ENCODE data around the gene XKR7. TPM values are rescaled to one million over a fixed set of nuclear protein-coding genes. Genes with fewer than 3 reads are reported as not detected.

Gene XKR7
- total RNA-seq, 3 donors from 2014 or later (not counting 1 experiment from before 2014, with no cell fraction given): not detected

- Mint-ChIP-seq H3K4me3 (peak overlapping the region; percentile 81), H3K9me3 (no peaks in the 10 kb centered on the region), H3K27ac (no peak overlapping the region), H3K36me3 (no peaks in the 10 kb centered on the region), H3K27me3 (ENCODE audit: low read depth in 2 of 2) (peaks cover 45 to 59% of the 10 kb centered on the region in 2 donors), H3K4me1 (peaks cover 9 to 18% of the 10 kb centered on the region in 2 donors)
- TF ChIP-seq, protein P1, sequence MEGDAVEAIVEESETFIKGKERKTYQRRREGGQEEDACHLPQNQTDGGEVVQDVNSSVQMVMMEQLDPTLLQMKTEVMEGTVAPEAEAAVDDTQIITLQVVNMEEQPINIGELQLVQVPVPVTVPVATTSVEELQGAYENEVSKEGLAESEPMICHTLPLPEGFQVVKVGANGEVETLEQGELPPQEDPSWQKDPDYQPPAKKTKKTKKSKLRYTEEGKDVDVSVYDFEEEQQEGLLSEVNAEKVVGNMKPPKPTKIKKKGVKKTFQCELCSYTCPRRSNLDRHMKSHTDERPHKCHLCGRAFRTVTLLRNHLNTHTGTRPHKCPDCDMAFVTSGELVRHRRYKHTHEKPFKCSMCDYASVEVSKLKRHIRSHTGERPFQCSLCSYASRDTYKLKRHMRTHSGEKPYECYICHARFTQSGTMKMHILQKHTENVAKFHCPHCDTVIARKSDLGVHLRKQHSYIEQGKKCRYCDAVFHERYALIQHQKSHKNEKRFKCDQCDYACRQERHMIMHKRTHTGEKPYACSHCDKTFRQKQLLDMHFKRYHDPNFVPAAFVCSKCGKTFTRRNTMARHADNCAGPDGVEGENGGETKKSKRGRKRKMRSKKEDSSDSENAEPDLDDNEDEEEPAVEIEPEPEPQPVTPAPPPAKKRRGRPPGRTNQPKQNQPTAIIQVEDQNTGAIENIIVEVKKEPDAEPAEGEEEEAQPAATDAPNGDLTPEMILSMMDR (IDR thresholded peaks at IDR 0.05): no peak
- no peak for DNase-seq
- no peak overlapping the region for H3K27ac ChIP-seq (ENCODE audit: low read length)
- no peak for ATAC-seq
- no peak overlapping the region for H3K4me3 ChIP-seq (ENCODE audit: low read length)
- no peaks in the 10 kb centered on the region for H3K9me3 ChIP-seq (ENCODE audit: control insufficient read depth, insufficient read depth, low read length)
- peaks cover 11% of the 10 kb centered on the region for H3K4me1 ChIP-seq (ENCODE audit: control insufficient read depth, insufficient read depth, low read length)
- H3K36me3 ChIP-seq (ENCODE audit: control insufficient read depth, insufficient read depth, low read length): no peaks in the 10 kb centered on the region
- intact Hi-C loops (cut with micrococcal nuclease): no loop called here
- WGBS (ENCODE audit: insufficient coverage): 17% methylated on average over 5 of the region's 5 CpGs
- peaks cover 12% of the 10 kb centered on the region for H3K27me3 ChIP-seq (ENCODE audit: control insufficient read depth, insufficient read depth, low read length)
Observed at GRCh38 chr20:31966991-31967655, 828 bp upstream of the XKR7 start.

DNA sequence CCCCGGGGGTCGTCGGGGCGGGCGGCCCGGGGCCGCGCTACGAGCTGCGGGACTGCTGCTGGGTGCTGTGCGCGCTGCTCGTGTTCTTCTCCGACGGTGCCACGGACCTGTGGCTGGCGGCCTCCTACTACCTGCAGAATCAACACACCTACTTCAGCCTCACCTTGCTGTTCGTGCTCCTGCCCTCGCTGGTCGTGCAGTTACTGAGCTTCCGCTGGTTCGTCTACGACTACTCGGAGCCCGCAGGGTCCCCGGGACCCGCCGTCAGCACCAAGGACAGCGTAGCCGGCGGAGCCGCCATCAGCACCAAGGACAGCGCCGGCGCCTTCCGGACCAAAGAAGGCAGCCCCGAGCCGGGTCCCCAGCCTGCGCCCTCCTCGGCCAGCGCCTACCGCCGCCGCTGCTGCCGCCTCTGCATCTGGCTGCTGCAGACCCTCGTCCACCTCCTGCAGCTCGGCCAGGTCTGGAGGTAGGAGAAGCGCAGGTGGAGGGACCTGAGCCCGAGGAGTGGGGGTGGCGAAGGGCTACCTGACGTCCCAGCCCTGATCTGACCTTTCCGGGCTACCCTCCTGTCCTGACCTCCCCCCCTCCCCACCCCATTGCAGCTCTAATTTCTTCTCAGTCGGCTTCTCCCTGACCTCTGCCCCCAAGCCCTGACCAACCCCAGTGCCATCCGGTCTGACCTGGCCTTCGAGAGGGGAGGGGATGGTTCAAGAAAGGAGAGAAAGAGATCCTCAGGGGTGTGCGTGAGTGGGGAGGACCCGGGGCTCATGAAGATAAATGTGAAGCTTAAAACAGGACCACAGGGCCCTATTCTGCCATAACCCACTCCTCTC, 558 bp downstream of the XKR7 start:
- H3K27me3 ChIP-seq (ENCODE audit: control insufficient read depth, insufficient read depth, low read length): peaks cover 12% of the 10 kb centered on the region
- H3K27ac Mint-ChIP-seq: no peak overlapping the region
- TF ChIP-seq, protein P1 (IDR thresholded peaks at IDR 0.05): no peak
- no peaks in the 10 kb centered on the region for H3K9me3 ChIP-seq (ENCODE audit: control insufficient read depth, insufficient read depth, low read length)
- ATAC-seq (peak; percentile 94 to 100 (median 99)), DNase-seq (peak; percentile 85 to 91)
- H3K4me3 Mint-ChIP-seq: peak overlapping the region; percentile 92
- H3K27ac ChIP-seq (ENCODE audit: low read length): no peak overlapping the region
- H3K36me3 ChIP-seq (ENCODE audit: control insufficient read depth, insufficient read depth, low read length): no peaks in the 10 kb centered on the region
- peaks cover 44 to 69% of the 10 kb centered on the region in 2 donors for H3K27me3 Mint-ChIP-seq (ENCODE audit: low read depth in 2 of 2)
- intact Hi-C loops (cut with micrococcal nuclease): no loop called here
- H3K4me1 Mint-ChIP-seq: peaks cover 9 to 18% of the 10 kb centered on the region in 2 donors
- WGBS (ENCODE audit: insufficient coverage): 3% methylated on average over 54 of the region's 57 CpGs
- H3K9me3 Mint-ChIP-seq: no peaks in the 10 kb centered on the region
- no peak overlapping the region for H3K4me3 ChIP-seq (ENCODE audit: low read length)
- no peaks in the 10 kb centered on the region for H3K36me3 Mint-ChIP-seq
- H3K4me1 ChIP-seq (ENCODE audit: control insufficient read depth, insufficient read depth, low read length): peaks cover 11% of the 10 kb centered on the region

GRCh38 chr20:31969991-31970390, 2.0 kb downstream of the XKR7 start:
- Mint-ChIP-seq H3K36me3 (no peaks in the 10 kb centered on the region), H3K4me3 (peak overlapping the region; percentile 26), H3K27me3 (ENCODE audit: low read depth in 2 of 2) (peaks cover 44 to 69% of the 10 kb centered on the region in 2 donors), H3K9me3 (no peaks in the 10 kb centered on the region), H3K27ac (no peak overlapping the region), H3K4me1 (peaks cover 9 to 18% of the 10 kb centered on the region in 2 donors)
- TF ChIP-seq, protein P1 (IDR thresholded peaks at IDR 0.05): no peak
- WGBS (ENCODE audit: insufficient coverage): 52% methylated on average over 2 of the region's 5 CpGs
- DNase-seq: no peak
- Histone ChIP-seq H3K9me3 (ENCODE audit: control insufficient read depth, insufficient read depth, low read length) (no peaks in the 10 kb centered on the region), H3K4me3 (ENCODE audit: low read length) (no peak overlapping the region), H3K36me3 (ENCODE audit: control insufficient read depth, insufficient read depth, low read length) (no peaks in the 10 kb centered on the region), H3K27me3 (ENCODE audit: control insufficient read depth, insufficient read depth, low read length) (peaks cover 12% of the 10 kb centered on the region), H3K4me1 (ENCODE audit: control insufficient read depth, insufficient read depth, low read length) (peaks cover 11% of the 10 kb centered on the region), H3K27ac (ENCODE audit: low read length) (no peak overlapping the region)
- ATAC-seq: no peak
- intact Hi-C loops (cut with micrococcal nuclease): no loop called here
